HEK293T (cell line): ENCODE data around the gene IL25.

Experiments used
- BHLHE40 ChIP-seq: fragments of 450-650 bp; IDR thresholded peaks from 2 replicates; pipeline ENCODE4 v1.6.1; 2016; ENCODE audit warnings: mild to moderate bottlenecking, moderate library complexity, borderline replicate concordance
- CTBP1 ChIP-seq: fragments of 450-650 bp; IDR thresholded peaks from 2 replicates; pipeline ENCODE4 v1.6.1; 2016; ENCODE audit warnings: borderline replicate concordance
- FOXM1 ChIP-seq: fragments of 450-650 bp; IDR thresholded peaks from 2 replicates; pipeline ENCODE4 v1.6.1; 2017; ENCODE audit warnings: mild to moderate bottlenecking, borderline replicate concordance
- SP1 ChIP-seq: fragments of 450-650 bp; IDR thresholded peaks from 2 replicates; pipeline ENCODE4 v1.6.1; 2017
- SUZ12 ChIP-seq: fragments of 450-650 bp; IDR thresholded peaks from 2 replicates; pipeline ENCODE4 v1.6.1; 2016; ENCODE audit warnings: mild to moderate bottlenecking
- TARDBP ChIP-seq: fragments of 450-650 bp; IDR thresholded peaks from 2 replicates; pipeline ENCODE4 v1.6.1; 2016
- TF ChIP-seq, protein P1 (sequence below): fragments of 450-650 bp; IDR thresholded peaks from 2 replicates; pipeline ENCODE4 v1.6.1; 2016

- TF ChIP-seq BHLHE40 (no peak), TARDBP (no peak), SP1 (no peak), FOXM1 (no peak), SUZ12 (no peak), CTBP1 (no peak)
- TF ChIP-seq, protein P1, sequence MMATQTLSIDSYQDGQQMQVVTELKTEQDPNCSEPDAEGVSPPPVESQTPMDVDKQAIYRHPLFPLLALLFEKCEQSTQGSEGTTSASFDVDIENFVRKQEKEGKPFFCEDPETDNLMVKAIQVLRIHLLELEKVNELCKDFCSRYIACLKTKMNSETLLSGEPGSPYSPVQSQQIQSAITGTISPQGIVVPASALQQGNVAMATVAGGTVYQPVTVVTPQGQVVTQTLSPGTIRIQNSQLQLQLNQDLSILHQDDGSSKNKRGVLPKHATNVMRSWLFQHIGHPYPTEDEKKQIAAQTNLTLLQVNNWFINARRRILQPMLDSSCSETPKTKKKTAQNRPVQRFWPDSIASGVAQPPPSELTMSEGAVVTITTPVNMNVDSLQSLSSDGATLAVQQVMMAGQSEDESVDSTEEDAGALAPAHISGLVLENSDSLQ: no peak
Measured at GRCh38 chr14:23389396-23389795, 16.8 kb downstream of the IL25 start.
